Measurements from ENCODE around the gene ZNF766. TPM values are rescaled to one million over a fixed set of nuclear protein-coding genes. Genes with fewer than 3 reads are reported as not detected.

ZNF766 gene
- total RNA-seq, 1 donor from 2014 or later, result 5.5 TPM

Other genes starting within 250 kb of the ZNF766 start
- 0.96 TPM for gene ZNF614, start 241.2 kb upstream of the ZNF766 start, total RNA-seq
- gene ZNF432, start 220.7 kb upstream of the ZNF766 start, total RNA-seq, result 3.0 TPM
- 5.5 TPM for gene ZNF841, start 173.8 kb upstream of the ZNF766 start, total RNA-seq
- 3.9 TPM for gene ZNF616, start 129.6 kb upstream of the ZNF766 start, total RNA-seq
- gene ZNF836, start 98.0 kb upstream of the ZNF766 start, total RNA-seq, result 2.6 TPM
- 68.4 TPM for gene PPP2R1A, start 79.5 kb upstream of the ZNF766 start, total RNA-seq
- gene ZNF480, start 27.6 kb downstream of the ZNF766 start, total RNA-seq, result 4.6 TPM
- not detected for gene ZNF610, start 66.7 kb downstream of the ZNF766 start, total RNA-seq
- gene ZNF880, start 100.3 kb downstream of the ZNF766 start, total RNA-seq, result 0.70 TPM
- gene ZNF528, start 128.3 kb downstream of the ZNF766 start, total RNA-seq, result 3.8 TPM
- not detected for gene ZNF534, start 159.6 kb downstream of the ZNF766 start, total RNA-seq
- gene ZNF578, start 184.0 kb downstream of the ZNF766 start, total RNA-seq, result not detected